ENCODE data around the gene TARBP1.
A peak's percentile ranks its signal among the peaks of the same experiment; 100 is the strongest.

The TARBP1 gene

DNA sequence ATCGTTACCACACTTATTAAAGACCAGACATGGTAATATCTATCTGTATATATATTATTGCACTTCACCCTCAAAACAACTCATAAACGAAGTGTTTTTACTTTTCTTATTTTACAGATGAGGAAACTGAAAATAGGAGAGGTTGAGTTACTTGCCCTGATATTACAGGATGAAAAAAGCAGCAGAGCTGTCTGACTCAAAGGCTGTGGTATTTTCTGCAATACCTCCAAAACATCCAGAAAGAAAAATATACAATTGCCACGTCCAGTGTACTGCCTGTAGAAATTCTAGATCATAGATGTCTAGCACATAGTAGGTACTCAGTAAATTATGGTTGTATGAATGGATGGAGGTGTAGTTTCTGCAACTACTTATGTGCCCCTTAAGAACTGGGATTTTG is 5.2 kb upstream of the TARBP1 start:
- DNase-seq: no peak

DNA sequence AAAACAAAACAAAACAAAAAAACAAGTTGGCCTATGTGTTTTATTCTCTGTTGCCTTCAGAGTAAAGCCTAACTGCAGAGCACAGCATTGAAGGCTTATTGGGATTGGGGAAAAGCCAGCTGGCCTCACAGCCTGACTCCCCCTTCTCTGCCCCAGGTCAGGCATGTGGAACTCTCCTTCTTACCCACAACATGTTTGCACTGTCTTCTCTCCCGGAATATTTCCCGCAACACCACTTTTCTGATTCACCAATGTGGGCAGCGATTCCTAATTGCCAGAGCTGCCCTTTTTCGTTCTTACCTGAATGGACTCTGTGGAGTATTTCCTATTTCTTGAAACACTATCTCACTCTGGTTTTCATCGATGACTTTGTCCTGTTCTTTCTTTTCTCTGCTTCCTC is 2.8 kb upstream of the TARBP1 start:
- no peak for DNase-seq

DNA sequence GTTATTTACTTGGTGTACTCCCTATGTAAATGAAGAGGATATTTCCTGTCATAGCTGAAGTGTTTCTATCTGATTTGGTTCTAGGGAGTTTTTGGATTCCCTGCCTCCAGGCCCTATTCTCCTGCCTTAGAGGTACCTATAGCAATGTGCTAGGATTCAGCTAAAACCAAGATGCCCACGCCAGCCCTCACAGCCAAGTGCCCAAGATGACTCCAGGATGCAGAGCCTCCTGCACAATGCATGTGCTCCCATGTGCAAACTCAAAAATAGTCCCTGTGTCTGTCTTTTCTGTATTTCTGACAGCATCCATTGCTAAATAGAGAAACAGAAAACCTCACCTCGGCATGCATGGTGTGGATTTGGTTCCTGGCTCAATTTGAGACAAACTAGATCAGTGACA is 887 bp upstream of the TARBP1 start:
- no peak for DNase-seq

DNA sequence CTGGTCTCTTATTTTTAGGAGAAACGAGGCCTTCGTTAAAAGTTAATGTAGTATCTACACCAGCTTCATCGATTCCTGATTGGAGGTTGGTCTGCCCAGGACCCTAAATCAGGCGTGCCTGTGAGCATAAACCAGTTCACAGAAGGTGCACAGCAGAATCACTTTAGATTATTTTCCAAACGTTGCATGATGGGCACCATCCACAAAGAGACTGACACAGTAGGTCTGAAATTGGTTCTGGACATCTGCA is 256 bp upstream of the TARBP1 start:
- DNase-seq: no peak

DNA sequence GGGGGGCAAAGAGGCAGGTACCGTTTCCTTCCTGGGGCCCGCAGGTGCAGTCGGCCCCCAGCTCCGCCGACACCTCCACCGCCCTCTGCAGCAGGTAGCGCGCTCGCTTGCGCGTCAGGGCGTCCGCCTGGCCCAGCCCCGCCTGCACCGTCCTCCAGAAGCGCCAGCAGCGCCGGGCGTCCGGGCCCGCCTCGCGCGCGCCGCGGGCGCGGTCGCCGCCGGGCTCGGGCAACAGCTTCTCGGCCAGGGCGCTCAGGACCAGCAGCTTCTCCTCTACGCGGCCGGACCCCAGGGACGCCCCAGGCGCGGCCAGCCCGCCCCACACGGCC is 863 bp downstream of the TARBP1 start:
- DNase-seq: peak; percentile 83

DNA sequence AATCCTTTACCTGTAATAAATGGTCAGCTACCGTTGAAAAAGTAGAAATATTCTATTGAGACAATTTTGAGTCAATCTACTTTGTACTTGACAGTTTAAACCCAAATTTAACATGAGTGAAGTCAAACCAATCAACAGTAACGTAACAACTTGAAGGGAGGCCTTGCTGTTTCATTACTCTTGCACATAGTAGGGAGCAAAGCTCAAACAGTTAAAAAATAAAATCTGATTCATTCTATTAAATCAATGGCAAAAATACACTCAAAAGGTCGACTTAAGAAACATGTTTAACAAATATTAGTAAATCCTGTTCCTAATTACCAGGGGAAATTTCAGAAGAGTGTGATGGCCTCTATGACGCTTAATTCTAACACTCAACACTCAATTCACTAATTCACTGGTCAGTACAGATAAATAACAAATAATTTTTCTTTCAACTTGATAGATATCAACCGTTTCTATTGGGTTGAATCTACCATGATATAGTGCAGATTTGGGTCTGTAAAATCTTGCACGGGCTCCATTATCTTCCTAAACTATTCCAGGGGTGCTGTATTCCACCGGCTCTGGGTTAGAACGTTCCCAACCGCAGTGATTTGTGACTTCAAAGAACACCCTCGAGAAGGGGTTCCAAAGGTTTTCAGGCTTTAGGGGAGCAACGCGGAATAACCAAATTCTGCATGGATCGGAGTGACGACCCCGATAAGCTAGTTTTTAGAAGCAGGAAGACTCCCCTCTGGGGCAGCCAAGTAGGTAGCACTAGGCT is 1.4 kb downstream of the TARBP1 start:
- DNase-seq: no peak

DNA sequence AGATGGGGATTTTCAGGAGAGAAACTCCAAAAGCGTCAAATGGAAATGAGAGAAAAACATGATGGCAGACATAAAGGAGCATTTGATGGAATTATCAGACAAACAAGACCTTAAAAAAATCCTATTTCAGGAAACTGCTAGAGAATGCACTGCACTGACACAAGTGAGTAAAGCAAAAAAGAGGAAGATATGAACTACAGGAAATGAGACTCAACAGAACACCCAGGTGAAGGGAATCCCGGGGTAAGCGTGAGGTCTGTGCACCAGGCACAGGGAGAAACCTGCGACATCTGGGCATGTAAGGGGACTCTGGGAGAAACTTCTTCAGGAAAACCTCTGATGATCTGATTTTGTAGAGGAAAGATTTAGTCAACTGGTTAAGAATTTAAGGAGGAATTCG is 2.8 kb downstream of the TARBP1 start:
- DNase-seq: no peak

DNA sequence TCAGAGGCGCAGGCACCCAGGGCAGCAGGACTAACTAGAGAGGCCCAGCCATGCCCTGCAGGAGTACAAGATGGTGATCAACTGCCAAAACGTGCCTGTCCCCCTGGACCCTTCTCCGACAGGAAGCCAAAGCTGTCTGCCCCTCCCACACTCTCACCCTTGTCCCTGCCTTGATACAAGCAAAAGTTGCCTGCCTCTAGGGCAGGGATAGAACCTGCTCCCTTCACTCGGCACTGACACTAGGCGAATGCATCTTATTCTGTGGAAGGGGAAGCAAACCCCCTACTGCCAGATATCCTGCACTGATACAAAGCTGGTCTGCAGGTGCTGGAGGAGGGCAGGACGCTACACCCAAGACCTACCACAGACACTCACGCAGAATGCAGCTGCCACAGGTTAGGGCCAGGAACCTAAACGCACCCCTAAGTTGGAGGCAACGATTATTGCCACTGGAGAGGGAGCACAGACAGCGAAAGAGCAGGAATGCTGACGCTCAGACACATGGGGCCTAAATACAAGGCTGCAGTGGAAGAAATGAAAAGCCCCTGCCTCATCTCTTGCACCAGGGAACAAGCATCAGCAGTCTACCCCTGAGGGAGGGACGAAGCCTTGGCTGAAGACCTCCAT is 3.7 kb downstream of the TARBP1 start:
- no peak for DNase-seq

DNA sequence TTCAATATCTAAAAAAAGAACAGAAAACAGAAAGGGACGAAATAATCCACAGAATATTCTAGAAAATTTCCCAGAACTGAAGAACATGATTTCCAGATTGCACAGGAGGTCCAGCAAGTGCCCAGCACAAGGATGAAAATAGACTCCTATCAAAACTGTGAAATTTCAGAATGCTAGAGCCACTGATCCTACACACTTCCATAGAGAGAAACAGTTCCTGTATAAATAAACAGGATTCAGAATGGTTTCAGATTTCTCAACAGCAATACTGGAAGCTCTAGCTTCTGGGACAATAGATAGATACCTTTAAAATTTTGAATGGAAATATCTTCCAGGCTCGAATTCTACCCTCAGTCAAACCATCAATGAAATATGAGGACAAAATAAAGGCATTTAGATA is 4.6 kb downstream of the TARBP1 start:
- no peak for DNase-seq

DNA sequence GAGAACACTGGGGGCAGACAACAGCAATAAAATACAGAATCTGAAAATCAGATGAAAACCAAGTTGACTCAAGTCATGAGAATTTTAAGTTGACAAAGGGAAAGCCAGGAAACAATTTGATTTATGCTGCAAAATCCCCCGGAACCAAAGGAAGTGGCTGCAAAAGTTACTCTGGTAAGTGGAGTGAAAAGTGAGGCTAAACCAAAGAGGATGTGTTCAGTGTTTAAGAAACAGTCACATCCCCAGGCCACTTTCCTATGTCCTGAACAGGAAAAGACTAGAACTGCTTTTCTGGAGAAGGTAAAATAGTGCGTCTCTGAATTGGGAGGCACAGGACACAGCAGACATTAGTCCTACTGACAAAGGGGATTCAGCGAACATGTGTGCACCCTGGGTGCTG is 5.9 kb downstream of the TARBP1 start:
- DNase-seq: no peak

DNA sequence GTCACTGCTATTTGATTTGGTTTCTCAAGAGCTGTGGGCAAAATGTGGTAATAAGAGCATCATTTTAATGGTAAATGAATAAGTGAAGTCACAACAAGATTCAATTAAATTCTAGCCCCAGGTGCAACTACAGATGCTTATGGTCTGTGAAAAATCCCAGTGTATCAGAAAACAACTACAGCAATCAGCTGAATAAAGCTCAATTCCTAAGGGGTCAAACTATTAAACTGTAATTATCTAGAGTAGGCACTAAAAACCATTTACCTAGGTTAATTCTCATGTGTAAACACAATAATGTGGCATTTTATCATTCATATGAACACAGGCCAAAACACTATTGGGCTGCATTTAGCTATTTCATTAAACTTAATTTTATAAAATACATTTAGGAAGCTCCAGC is 9.6 kb downstream of the TARBP1 start:
- no peak for DNase-seq

DNA sequence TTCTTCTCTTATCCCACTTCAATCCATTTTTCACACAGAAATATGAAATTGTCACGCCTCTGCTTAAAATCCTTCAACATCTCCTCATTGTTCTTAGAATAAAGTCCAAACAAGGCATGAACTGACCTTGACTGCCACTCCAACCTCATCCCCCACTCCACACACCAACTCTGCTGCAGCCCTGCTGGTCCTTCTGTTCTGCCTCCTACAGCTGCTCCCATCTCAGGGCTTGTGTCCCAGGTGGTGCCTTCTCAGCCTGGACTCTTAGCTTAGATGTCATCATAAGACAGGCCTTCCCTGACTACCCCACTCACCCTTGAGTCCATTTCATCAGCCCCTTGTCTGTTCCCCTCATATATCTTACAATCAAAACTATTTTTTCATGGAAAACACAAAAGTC is 10.4 kb downstream of the TARBP1 start:
- no peak for DNase-seq

DNA sequence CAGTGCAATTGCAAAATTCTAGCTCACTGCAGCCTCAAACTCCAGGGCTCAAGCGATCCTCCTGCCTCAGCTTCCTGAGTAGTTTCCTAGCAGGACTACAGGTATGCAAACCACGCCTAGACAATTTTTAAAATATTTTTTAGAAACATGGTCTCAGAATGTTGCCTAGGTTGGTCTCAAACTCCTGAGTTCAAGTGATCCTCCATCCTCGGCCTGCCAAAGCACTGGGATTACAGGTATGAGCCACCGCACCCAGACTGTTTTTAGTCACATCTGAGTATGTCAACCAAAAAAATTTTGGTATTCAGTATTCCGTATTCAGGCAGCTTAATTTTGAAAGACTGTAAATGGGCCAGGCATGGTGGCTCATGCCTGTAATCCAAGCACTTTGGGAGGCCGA is 11.2 kb downstream of the TARBP1 start:
- no peak for DNase-seq

DNA sequence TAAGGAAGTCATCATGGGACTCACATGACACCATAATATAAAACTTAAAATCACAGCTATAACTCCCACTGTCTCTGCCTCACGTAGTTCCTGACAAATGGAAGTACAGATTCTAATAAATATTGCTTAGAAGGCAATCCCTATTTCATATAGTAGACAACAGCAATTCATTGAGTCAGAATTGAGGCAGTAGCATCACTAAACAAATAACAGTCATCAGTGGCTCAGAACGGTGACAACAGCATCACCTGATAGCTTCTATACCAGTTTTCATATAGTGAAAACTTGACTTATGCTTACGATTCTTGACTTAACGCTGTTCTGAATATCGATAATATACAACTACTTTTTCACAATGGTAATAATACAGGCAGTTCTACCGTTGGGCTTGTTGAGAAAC is 12.0 kb downstream of the TARBP1 start:
- no peak for DNase-seq

DNA sequence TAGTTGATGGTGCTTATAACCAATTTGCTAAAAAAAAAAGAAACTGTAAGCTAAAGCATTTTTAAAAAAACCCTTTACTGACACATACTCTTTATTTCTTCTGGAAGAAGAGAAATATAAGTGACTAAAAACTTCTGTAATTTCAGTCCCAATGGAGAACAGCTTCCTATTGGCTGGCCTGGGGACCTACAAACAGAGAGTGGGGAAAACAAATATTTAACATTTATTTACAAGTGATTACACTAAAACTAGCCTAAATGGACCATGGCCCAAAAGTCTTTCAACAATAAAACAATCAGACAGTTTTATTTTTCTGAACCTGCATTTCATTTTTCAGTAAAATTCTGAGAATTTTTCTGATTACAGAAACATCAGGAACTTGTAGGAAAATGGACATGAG is 15.2 kb downstream of the TARBP1 start:
- no peak for DNase-seq

DNA sequence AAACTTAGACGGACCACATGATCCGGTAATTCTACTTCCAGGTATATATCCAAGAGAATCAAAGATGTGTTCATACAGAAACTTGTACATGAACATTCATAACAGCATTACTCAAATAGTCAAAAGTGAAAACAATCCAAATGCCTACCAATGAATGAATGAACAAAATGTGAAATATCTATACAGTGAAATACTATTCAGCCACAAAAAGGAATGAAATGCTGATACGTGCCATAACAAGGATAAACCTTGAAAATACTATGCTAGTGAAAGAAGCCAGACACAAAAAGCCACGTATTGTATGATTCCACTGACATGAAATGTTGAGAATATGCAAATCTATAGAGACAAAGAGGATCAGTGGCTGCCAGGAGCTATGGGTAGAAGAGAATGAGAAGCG is 18.3 kb downstream of the TARBP1 start:
- no peak for DNase-seq

DNA sequence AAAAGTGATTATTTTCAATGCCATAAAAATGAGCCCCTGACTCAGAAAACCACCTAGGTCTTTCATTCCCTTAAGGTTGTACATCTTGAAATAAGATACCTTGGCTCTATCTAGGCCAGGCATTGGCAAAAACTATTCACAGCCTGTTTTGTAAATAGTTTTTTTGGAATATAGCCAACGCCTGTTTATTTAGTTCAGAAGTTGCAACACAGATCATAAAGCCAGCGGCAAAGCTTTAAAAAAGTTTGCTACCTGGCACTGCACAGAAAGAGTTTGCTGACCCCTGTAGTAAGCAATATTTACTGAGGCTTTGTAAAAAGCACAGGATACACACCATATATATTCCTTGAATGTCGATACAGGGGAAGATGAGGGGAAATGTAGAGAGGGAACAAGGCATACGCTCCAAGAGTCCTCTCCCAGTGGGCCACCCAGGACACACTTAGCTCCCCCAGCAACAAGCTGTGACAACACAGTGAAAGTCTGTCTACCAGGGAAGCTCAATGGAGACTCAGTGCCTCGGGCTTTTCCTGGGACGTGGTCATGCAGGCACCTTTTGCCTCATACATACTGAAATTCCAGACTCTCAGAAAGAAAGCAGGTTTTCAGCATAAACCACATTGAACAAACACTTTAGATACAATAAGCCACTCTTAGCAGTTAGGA is 20.5 kb downstream of the TARBP1 start:
- no peak for DNase-seq

DNA sequence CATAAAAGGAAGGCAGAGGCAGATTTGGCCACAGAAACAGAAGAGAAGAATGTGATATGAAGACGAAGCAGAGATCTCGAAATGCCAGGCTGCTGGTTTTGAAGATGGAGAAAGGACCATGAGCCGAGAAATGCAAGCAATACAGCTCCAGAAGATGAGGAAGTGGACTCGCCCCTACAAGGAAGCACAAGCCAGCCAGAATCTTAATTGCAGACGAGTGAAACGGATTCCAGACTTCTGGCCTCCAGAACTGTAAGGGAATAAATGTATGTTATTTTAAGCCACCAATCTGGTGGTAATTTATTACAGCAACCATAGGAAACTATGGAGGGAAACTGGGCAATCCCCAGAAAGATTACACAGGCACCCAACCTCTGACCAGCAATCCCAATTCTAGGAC is 24.1 kb downstream of the TARBP1 start:
- no peak for DNase-seq

DNA sequence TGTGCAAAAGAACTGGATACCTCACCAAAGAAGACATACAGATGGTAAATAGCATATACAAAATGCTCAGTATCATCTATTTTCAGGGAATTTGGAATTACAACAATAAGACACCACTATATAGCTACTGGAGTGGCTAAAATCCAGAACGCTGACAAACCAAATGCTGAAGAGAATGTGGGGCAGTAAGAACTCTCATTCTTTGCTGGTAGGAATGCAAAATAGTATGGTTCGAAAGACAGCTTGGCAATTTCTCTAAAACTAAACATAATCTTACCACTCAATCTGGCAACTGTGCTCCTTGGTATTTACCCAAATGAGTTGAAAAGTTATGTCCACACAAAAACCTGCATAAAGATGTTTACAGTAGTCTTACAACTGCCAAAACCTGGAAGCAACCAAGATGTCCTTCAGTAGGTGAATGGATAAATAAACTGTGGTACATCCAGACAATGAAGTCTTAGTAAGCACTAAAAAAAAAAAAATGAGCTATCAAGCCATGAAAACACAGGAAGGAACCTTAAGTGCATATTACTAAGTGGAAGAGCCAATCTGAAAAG is 26.5 kb downstream of the TARBP1 start:
- no peak for DNase-seq

DNA sequence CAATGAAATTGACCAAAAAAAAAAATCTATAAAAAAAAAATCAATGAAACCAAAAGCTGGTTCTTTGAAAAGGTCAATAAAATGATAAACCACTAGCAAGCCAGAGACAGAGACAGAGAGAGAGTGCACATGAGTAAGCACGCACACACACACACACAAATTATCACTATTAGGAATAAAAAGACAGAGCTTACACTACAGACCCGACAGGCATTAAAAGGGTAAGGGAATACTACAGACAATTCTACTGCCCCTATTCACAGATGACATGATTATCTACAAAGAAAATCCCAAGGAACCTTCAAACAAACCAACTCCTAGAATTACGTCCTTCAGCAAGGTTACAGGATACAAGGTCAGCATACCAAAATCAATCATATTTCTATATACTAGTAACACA is 38.6 kb downstream of the TARBP1 start:
- DNase-seq: no peak

DNA sequence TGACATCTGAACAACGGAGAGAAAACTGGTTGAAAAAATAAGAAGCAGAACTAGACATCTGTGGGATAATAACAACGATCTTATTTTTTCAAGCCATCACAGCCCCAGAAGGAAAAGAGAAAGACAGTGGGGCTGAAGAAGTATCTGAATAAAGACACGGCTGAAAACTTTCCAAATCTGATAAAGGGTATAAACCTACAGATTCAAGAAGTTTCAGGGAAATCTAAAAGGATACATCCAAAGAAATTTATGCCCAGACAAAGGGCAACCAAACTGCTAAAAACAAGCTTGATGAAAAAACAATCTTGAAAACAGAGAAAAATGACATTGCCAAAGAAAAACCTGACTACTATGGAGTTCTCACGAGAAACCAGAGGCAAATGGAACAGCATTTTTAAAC is 40.4 kb downstream of the TARBP1 start:
- no peak for DNase-seq

DNA sequence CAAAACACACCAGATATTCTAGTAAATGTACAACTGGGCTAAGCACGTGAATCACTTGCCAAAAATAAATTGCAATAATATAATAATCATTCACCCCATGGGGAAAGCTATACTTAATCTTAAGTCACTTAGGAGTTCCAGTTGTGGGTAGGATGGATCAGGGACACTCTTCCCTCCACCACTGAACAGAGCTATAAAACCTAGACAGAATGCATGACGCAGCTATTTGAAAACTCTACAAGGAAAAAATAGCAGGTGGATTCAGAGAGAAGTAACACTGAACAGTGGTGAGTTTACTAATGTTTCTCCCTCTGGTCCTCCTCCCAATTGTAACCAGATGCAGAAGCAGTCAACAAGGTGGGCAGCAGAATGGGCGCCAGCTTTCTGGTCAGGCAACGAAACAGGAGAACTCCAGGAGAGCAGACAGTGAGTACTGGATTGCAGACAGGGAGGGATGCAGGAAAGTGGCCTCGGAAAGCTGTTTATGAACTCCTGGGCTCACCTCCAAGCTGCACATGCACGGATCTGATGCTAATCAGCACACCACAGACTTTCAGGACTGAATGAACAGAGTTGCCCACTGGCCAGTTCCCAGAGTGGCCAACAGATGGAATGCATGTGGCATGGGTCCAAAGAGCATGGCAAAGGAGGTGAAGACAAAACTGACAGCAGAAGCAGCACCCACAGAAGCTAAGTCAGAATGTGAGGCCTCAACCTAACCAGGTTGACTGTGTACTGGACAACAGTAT is 41.4 kb downstream of the TARBP1 start:
- DNase-seq: no peak

DNA sequence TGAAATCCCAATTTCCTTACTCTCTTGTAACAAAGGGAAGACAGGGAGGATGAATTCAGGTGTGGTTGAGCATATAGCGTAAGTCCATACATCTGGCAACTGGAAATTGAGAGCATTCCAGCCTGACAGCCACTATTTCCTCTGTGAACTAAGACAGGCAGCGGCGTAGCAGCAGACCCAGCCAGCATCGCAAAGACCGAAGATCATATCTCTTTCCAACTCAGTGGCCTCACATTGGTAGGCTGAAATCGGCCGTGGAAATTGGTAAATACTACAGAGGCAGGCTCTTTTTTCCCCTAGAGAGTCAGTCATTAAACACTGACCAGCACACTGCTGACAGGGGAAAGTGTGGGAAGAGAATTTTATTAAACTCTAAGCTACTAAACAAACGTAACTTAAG is 43.4 kb downstream of the TARBP1 start:
- no peak for DNase-seq

DNA sequence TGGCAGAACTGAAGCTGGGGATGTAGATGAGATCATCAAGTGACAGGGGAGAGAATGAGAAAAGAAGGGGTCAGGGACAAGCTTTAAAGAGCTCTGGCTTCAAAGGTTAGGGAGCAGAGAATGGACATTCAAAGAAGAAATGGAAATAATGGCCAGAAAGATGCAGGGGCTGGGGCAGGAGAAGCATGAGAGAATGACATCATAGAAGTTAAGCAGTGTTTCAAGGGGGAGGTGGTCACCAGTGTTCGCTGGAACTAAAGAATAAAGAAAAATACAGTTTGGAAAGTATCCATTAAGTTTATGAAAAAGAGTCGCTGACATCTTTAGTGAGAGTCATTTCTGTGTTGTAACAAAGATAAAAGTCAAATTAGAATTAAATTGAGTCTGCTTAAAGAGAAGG is 44.3 kb downstream of the TARBP1 start:
- DNase-seq: no peak

Data from CD4-positive, alpha-beta T cell treated with Interleukin-6 for 4 hours (primary cell).